ENCODE data around the gene CRADD.

Gene CRADD

GRCh38 chr12:93888964-93889363 lies 211.8 kb downstream of the CRADD start:
- H3K4me3 ChIP-seq (ENCODE audit: low read length in 2 of 2) = no peak overlapping the region
- no peaks in the 10 kb centered on the region for H3K27me3 ChIP-seq (ENCODE audit: control insufficient read depth in 1 of 2, insufficient read depth in 2 of 2, low read length in 2 of 2)
- no peaks in the 10 kb centered on the region for H3K9me3 ChIP-seq (ENCODE audit: control insufficient read depth in 2 of 2, low read length in 2 of 2)
- H3K9ac ChIP-seq (ENCODE audit: low read length in 2 of 2) = no peak overlapping the region
- peaks cover 19% of the 10 kb centered on the region for H3K4me1 ChIP-seq (ENCODE audit: control insufficient read depth, insufficient read depth, low read length)
- no peak overlapping the region for H3K27ac ChIP-seq (ENCODE audit: low read length)
- no peaks in the 10 kb centered on the region for H3K36me3 ChIP-seq (ENCODE audit: control insufficient read depth in 2 of 2, insufficient read depth in 2 of 2, low read length in 2 of 2)

- H3K4me3 ChIP-seq (ENCODE audit: low read length in 2 of 2) = no peak overlapping the region
- no peaks in the 10 kb centered on the region for H3K27me3 ChIP-seq (ENCODE audit: control insufficient read depth in 1 of 2, insufficient read depth in 2 of 2, low read length in 2 of 2)
Measured at GRCh38 chr12:93889516-93890212, 212.5 kb downstream of the CRADD start.

GRCh38 chr12:93892423-93893268 lies 215.5 kb downstream of the CRADD start:
- peak overlapping the region; percentile 1 to 67 for H3K9ac ChIP-seq (ENCODE audit: low read length in 2 of 2)
- no peaks in the 10 kb centered on the region for H3K36me3 ChIP-seq (ENCODE audit: control insufficient read depth in 2 of 2, insufficient read depth in 2 of 2, low read length in 2 of 2)
- peak overlapping the region; percentile 38 for H3K27ac ChIP-seq (ENCODE audit: low read length)
- peaks cover 34% of the 10 kb centered on the region for H3K4me1 ChIP-seq (ENCODE audit: control insufficient read depth, insufficient read depth, low read length)
- no peak overlapping the region for H3K4me3 ChIP-seq (ENCODE audit: low read length in 2 of 2)
- H3K27me3 ChIP-seq (ENCODE audit: control insufficient read depth in 1 of 2, insufficient read depth in 2 of 2, low read length in 2 of 2) = no peaks in the 10 kb centered on the region
- H3K9me3 ChIP-seq (ENCODE audit: control insufficient read depth in 2 of 2, low read length in 2 of 2) = no peaks in the 10 kb centered on the region

More at GRCh38 chr12:93889516-93890212, 212.5 kb downstream of the CRADD start:
- Histone ChIP-seq H3K9me3 (ENCODE audit: control insufficient read depth in 2 of 2, low read length in 2 of 2) (no peaks in the 10 kb centered on the region), H3K4me1 (ENCODE audit: control insufficient read depth, insufficient read depth, low read length) (peaks cover 26% of the 10 kb centered on the region), H3K36me3 (ENCODE audit: control insufficient read depth in 2 of 2, insufficient read depth in 2 of 2, low read length in 2 of 2) (no peaks in the 10 kb centered on the region), H3K9ac (ENCODE audit: low read length in 2 of 2) (no peak overlapping the region), H3K27ac (ENCODE audit: low read length) (no peak overlapping the region)

GRCh38 chr12:93894391-93895088 lies 217.4 kb downstream of the CRADD start:
- peak overlapping the region; percentile 88 for H3K27ac ChIP-seq (ENCODE audit: low read length)
- no peaks in the 10 kb centered on the region for H3K36me3 ChIP-seq (ENCODE audit: control insufficient read depth in 2 of 2, insufficient read depth in 2 of 2, low read length in 2 of 2)
- H3K4me1 ChIP-seq (ENCODE audit: control insufficient read depth, insufficient read depth, low read length) = peaks cover 34% of the 10 kb centered on the region
- peak overlapping the region; percentile 56 to 57 for H3K4me3 ChIP-seq (ENCODE audit: low read length in 2 of 2)
- H3K9ac ChIP-seq (ENCODE audit: low read length in 2 of 2) = peak overlapping the region; percentile 51 to 67
- H3K9me3 ChIP-seq (ENCODE audit: control insufficient read depth in 2 of 2, low read length in 2 of 2) = no peaks in the 10 kb centered on the region
- H3K27me3 ChIP-seq (ENCODE audit: control insufficient read depth in 1 of 2, insufficient read depth in 2 of 2, low read length in 2 of 2) = no peaks in the 10 kb centered on the region

GRCh38 chr12:93895089-93895445 lies 217.9 kb downstream of the CRADD start:
- Histone ChIP-seq H3K4me1 (ENCODE audit: control insufficient read depth, insufficient read depth, low read length) (peaks cover 34% of the 10 kb centered on the region), H3K9me3 (ENCODE audit: control insufficient read depth in 2 of 2, low read length in 2 of 2) (no peaks in the 10 kb centered on the region), H3K27me3 (ENCODE audit: control insufficient read depth in 1 of 2, insufficient read depth in 2 of 2, low read length in 2 of 2) (no peaks in the 10 kb centered on the region), H3K27ac (ENCODE audit: low read length) (peak overlapping the region; percentile 88), H3K9ac (ENCODE audit: low read length in 2 of 2) (peak overlapping the region; percentile 21 to 67), H3K4me3 (ENCODE audit: low read length in 2 of 2) (peak overlapping the region in 1 of 2 donors; percentile 57), H3K36me3 (ENCODE audit: control insufficient read depth in 2 of 2, insufficient read depth in 2 of 2, low read length in 2 of 2) (no peaks in the 10 kb centered on the region)

- H3K9ac ChIP-seq (ENCODE audit: low read length in 2 of 2) = no peak overlapping the region
- no peaks in the 10 kb centered on the region for H3K9me3 ChIP-seq (ENCODE audit: control insufficient read depth in 2 of 2, low read length in 2 of 2)
- H3K27me3 ChIP-seq (ENCODE audit: control insufficient read depth in 1 of 2, insufficient read depth in 2 of 2, low read length in 2 of 2) = no peaks in the 10 kb centered on the region
- H3K36me3 ChIP-seq (ENCODE audit: control insufficient read depth in 2 of 2, insufficient read depth in 2 of 2, low read length in 2 of 2) = no peaks in the 10 kb centered on the region
- peaks cover 34% of the 10 kb centered on the region for H3K4me1 ChIP-seq (ENCODE audit: control insufficient read depth, insufficient read depth, low read length)
- no peak overlapping the region for H3K4me3 ChIP-seq (ENCODE audit: low read length in 2 of 2)
- no peak overlapping the region for H3K27ac ChIP-seq (ENCODE audit: low read length)
Measured at GRCh38 chr12:93896427-93896826, 219.3 kb downstream of the CRADD start.

- Histone ChIP-seq H3K27ac (ENCODE audit: low read length) (no peak overlapping the region), H3K9ac (ENCODE audit: low read length in 2 of 2) (no peak overlapping the region), H3K9me3 (ENCODE audit: control insufficient read depth in 2 of 2, low read length in 2 of 2) (peaks cover 0 to under 1% of the 10 kb centered on the region in 2 donors), H3K27me3 (ENCODE audit: control insufficient read depth in 1 of 2, insufficient read depth in 2 of 2, low read length in 2 of 2) (no peaks in the 10 kb centered on the region), H3K4me1 (ENCODE audit: control insufficient read depth, insufficient read depth, low read length) (peaks cover 34% of the 10 kb centered on the region), H3K4me3 (ENCODE audit: low read length in 2 of 2) (no peak overlapping the region), H3K36me3 (ENCODE audit: control insufficient read depth in 2 of 2, insufficient read depth in 2 of 2, low read length in 2 of 2) (no peaks in the 10 kb centered on the region)
Measured at GRCh38 chr12:93896952-93897351, 219.8 kb downstream of the CRADD start.

GRCh38 chr12:93901739-93902138 lies 224.6 kb downstream of the CRADD start:
- Histone ChIP-seq H3K9ac (ENCODE audit: low read length in 2 of 2) (no peak overlapping the region), H3K36me3 (ENCODE audit: control insufficient read depth in 2 of 2, insufficient read depth in 2 of 2, low read length in 2 of 2) (no peaks in the 10 kb centered on the region), H3K27ac (ENCODE audit: low read length) (no peak overlapping the region), H3K9me3 (ENCODE audit: control insufficient read depth in 2 of 2, low read length in 2 of 2) (peaks cover 0 to 2% of the 10 kb centered on the region in 2 donors), H3K27me3 (ENCODE audit: control insufficient read depth in 1 of 2, insufficient read depth in 2 of 2, low read length in 2 of 2) (no peaks in the 10 kb centered on the region), H3K4me1 (ENCODE audit: control insufficient read depth, insufficient read depth, low read length) (no peaks in the 10 kb centered on the region), H3K4me3 (ENCODE audit: low read length in 2 of 2) (no peak overlapping the region)

GRCh38 chr12:93902192-93902591 lies 225.0 kb downstream of the CRADD start:
- H3K27ac ChIP-seq (ENCODE audit: low read length) = no peak overlapping the region
- peaks cover 0 to 2% of the 10 kb centered on the region in 2 donors for H3K9me3 ChIP-seq (ENCODE audit: control insufficient read depth in 2 of 2, low read length in 2 of 2)
- H3K27me3 ChIP-seq (ENCODE audit: control insufficient read depth in 1 of 2, insufficient read depth in 2 of 2, low read length in 2 of 2) = no peaks in the 10 kb centered on the region
- no peaks in the 10 kb centered on the region for H3K36me3 ChIP-seq (ENCODE audit: control insufficient read depth in 2 of 2, insufficient read depth in 2 of 2, low read length in 2 of 2)
- no peak overlapping the region for H3K9ac ChIP-seq (ENCODE audit: low read length in 2 of 2)
- no peaks in the 10 kb centered on the region for H3K4me1 ChIP-seq (ENCODE audit: control insufficient read depth, insufficient read depth, low read length)
- no peak overlapping the region for H3K4me3 ChIP-seq (ENCODE audit: low read length in 2 of 2)

GRCh38 chr12:93902736-93903562 lies 225.8 kb downstream of the CRADD start:
- Histone ChIP-seq H3K27ac (ENCODE audit: low read length) (no peak overlapping the region), H3K9me3 (ENCODE audit: control insufficient read depth in 2 of 2, low read length in 2 of 2) (peaks cover 0 to 2% of the 10 kb centered on the region in 2 donors), H3K27me3 (ENCODE audit: control insufficient read depth in 1 of 2, insufficient read depth in 2 of 2, low read length in 2 of 2) (no peaks in the 10 kb centered on the region)

More at GRCh38 chr12:93902736-93903562, 225.8 kb downstream of the CRADD start:
- Histone ChIP-seq H3K4me3 (ENCODE audit: low read length in 2 of 2) (no peak overlapping the region), H3K4me1 (ENCODE audit: control insufficient read depth, insufficient read depth, low read length) (no peaks in the 10 kb centered on the region), H3K36me3 (ENCODE audit: control insufficient read depth in 2 of 2, insufficient read depth in 2 of 2, low read length in 2 of 2) (no peaks in the 10 kb centered on the region), H3K9ac (ENCODE audit: low read length in 2 of 2) (no peak overlapping the region)
